A172 (cell line): ENCODE data around the gene PNO1. TPM values are rescaled to one million over a fixed set of nuclear protein-coding genes. Genes with fewer than 3 reads are reported as not detected.
"Not testable (repeated sequence)": the region's sequence is repeated elsewhere in the genome, so short reads cannot be mapped to it uniquely, and the experiment has no call there.

ENCODE experiments used
- DNase-seq: peaks from one replicate; pipeline ENCODE4 v3.0.0-alpha.2; 2015; ENCODE audit warnings: low spot score
- total RNA-seq: library from RNA; depleted of rRNA; stranded (reverse); fragments of >200 nt; shearing (Covaris generic); gene quantifications from 2 replicates; pipeline ENCODE4 v1.2.3, GENCODE V29; 2014; rRNA removed

Gene PNO1
- total RNA-seq = 63.1 and 64.0 TPM in 2 replicates

DNA sequence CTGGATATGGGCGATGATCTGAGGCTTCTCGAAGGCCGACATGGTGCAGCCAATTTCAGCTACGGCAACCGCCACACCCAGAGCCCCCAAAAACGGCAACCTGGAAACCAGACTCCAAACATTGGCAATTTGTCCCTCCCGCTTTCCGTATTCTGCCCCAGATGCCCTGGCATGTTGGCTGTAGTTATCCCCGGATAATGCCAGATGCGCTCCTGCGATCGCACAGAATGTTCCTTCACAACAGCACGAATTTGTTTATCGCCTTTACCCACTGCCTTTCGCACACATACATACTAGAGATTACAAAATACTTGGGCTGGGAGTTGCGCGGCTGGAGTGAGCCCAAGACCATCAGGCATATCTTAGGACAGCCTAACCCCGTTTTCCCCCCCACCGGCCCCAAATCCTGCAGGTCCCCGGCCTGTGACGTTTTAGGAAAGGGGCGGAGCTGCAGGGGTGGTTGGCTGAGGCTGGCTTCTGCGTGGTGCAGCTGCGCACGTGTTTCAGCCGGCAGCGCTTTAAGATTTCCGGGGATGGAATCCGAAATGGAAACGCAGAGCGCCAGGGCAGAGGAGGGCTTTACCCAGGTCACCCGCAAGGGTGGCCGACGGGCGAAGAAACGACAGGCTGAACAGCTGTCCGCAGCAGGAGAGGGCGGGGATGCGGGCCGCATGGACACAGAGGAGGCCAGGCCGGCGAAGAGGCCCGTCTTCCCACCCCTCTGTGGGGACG, at the start of gene PNO1:
Gene PNO1 (plus strand): TSS at position 487 of the 732 bp plus-strand sequence. CDS start 47 bp downstream, at position 534.
- DNase-seq = peak; percentile 87

DNA sequence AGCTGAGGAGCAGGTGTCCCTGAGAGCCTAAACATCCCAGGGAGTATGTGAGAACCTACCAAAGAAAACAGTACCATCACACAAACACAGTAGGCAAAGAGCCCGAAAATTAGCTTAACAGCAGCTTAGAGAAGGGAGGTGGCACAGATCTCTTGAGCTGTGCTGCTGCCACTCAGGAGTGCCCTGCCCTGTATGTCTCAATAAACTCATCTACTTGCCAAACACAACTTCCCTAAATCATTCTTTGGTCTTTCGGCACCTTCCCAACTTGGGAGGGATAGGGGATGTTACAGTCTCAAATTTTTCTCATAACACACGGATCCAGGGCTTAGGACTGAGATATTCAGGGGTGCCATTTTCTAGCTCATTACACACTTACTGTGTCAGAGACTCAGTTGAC, 49.6 kb upstream of the PNO1 start:
- no peak for DNase-seq

DNA sequence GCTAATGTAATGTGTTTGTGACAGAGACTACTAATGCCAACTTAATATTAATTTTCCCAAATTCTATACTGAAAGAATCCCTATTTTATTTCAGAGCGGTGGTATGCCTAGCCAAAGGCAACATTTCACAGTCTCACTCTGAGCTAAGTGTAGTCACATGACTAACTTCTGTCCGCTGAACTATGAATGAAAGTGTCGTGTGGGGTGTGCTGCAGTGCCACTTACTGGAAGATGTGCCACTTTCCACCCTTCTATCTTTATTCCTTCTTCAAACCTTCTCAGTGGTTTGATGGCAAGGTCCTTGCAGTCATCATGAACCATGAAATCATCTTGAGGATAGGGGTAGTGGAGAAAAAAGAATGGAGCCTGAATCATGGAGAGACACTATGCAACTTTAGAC, 47.6 kb upstream of the PNO1 start:
- DNase-seq = peak; percentile 5

DNA sequence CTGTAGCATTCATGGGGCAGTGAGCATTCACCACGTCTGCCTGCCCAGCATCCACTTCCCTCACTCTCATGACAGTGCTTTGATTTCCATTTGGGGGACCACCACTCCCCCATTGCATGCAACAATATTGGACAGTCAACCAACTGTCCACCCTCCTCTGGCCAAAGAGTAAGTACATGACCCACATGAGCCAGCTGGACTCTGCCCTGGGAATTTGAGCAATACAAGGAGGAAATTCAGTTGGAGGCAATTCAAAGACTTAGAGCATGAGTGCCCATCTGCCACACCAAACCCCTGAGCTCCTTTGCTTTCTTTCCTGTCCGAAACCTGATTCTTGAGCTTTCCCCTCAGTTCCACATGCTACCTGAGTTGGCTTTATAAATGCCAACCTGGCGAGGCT, 41.7 kb upstream of the PNO1 start:
- DNase-seq = no peak

DNA sequence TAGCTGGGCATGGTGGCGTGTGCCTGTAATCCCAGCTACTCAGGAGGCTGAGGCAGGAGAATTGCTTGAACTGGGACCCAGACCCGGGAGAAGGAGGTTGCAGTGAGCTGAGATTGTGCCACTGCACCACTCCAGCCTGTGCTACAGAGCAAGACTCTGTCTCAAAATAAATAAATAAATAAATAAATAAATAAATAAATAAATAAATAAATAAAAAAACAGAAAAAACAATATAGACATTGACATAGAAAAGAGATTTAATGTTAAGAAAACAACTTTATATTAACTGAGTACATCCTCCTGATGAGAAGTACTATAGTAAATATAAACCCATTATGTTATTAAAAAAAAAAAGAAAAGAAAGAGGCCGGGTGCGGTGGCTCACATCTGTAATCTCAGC, 39.8 kb upstream of the PNO1 start:
- DNase-seq = not testable (repeated sequence)

DNA sequence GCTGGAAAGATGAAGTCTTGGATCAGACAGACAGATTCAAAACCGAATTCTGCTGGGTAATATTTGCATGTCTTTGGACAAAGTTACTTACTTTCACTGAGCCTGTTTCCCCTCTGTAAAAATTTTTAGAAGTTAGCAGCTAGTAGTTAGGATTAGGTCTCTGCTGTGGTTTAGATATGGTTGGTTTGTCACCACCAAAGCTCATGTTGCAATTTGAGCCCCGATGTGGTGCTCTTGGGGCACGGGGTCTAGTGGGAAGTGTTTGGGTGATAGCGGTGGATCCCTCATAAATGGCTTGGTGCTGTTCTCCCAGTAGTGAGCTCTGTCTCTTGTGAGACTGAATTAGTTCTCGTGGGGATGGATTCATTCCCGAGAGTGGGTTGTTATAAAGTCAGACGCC, 38.9 kb upstream of the PNO1 start:
- no peak for DNase-seq

DNA sequence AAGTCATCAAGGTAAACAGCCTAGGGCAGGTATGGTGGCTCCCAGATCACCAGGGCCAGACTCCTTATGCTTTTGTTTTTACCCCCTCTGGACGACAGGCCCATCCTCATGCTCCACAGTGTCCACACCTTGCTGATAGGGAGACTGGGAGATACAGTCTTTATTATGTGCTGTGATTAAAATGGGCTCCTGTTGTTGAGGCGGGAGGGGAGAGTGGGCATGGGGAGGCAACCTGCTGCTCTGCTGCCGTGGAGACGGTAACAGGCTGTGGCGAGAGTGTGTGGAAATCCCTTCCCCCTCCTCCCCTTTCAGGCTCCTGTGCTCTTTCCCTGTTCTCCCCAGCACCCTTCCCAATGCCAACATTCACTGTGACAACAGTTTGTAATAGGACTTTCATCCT, 38.2 kb upstream of the PNO1 start:
- DNase-seq = no peak

DNA sequence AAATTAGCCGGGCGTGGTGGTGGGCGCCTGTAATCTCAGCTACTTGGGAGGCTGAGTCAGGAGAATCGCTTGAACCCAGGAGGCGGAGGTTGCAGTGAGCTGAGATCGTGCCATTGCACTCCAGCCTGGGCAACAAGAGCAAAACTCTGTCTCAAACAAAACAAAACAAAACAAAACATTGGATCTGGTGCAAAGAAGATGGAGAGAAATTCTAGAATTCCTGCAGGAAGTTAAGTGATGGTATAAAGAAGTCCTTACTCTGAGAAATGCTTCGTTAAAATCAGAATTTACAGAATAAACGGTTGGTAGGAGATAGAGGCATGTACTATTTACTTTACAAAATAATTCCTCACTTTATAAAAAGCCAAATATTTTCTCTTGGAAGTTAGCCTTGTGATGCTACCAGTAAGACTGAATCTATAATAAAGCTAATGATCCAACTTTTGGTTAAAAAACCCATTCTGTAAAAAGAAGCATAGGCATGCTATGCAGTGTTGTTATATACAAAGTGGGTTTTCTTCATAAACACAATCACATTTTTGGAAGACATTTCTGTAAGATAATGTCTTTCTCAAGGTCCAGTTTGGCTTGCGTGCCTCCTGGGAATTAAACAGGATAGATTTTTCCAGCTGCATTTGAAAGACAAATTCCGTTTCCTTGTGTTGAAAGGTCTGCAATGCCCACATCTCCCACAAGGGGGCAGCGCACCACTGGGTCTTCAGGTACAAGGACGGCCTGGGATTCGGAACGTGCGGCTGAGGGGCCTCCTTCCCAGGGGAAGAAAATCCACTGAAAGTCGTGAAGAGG, 35.6 kb upstream of the PNO1 start:
- peak; percentile 70 for DNase-seq

DNA sequence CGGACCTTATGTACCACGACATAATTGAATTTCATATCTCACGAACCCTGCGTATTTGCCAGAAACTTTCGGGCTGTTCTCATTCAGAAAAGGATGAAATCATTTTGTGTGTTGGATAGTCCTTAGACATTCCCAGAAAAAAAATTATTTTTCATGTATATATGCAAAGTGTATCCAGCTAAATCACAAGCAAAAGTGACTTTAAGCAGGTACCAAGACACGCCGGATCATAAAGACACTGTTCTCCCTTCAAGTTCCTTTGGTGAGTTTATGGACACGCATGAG, 35.1 kb upstream of the PNO1 start:
- no peak for DNase-seq

DNA sequence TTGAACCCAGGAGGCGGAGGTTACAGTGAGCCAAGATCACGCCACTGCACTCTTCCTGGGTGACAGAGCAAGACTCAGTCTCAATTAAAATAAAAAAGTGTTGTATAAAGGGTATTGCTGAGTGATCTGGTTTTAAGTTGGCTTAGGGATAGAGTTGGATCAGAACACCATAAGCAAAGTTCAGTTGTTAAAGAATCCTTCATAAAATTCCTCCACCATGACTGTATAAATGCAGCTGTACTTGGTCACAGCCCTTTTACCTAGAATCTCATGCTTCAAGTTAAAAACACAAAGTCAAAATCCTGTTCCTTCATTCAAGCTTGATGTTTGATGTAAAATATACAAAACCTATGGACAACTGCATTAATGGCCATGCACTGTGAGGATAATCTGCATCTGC, 33.4 kb upstream of the PNO1 start:
- DNase-seq = no peak

DNA sequence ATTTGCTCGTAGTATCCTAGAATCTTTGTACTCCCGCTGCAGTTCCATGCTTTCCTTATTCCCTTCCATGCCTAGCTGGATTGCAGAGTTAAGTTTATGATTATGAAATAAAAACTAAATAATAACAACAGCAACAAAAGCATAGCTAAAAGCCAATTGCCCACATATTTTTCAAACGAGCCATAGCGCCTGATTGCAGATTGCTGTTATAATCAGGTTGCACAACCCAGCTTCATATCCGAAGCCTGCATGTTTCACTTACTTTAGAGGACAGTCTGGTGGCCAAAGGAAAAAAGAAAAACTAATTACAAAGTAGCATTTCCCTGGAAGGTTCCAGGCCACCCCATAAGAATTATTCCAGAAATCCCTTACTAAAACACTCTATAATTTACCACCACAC, 31.9 kb upstream of the PNO1 start:
- DNase-seq = no peak

DNA sequence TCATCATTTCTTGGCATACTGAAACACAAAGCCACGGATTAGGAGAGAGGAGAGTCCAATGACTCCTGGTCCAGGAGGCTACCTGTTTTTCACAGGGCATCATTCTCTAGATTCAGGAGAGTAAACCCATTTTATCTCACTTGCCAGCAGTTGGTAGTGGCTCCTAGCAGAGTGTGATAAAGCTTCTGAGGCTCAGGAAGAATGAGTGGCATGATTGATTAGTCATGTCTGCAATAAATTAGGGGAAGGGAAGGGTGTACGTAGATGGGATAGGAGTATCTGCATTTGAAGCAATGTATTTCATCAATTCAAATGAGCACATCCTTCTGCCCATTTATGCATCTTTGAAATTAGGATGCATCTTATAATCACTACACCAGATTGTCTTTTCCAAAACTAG, 31.1 kb upstream of the PNO1 start:
- no peak for DNase-seq

DNA sequence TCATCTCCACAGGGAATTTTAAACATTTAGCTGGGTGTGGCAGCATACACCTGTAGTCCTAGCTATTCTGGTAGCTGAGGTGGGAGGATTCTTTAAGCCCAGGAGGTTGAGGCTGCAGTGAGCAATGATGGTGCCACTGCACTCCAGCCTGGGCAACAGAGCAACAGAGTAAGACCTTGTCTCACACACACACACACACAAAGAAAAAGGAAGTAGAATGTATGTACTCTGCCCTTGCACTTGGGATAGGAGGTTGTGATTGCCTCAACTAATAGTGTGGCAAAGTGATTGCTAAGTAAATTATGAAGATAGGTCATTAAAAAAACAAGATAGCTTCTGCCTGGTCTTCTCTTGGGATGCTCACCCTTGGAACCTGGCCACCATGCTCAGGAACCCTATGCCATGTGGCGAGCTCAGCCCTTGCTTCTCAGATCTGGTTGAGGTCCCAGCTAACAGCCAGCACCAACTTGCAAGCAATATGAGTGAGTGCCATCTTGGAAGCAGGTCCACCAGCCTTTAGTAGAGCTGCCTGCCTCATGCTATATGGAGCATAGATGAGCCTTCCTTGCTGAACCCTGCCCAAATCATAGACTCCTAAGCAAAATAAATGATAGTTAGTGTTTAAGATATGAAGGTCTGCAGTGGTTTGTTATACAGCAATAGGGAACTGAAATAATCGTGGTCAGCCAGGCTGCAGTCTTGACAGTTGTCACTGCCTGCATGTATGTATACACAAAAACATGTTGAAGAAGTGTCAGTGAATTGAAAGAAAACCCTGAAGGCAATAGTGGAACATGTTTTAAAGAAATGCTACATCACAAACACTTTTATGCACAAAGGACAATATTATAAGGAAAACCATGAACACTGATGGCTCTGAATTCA, 30.1 kb upstream of the PNO1 start:
- DNase-seq = no peak

DNA sequence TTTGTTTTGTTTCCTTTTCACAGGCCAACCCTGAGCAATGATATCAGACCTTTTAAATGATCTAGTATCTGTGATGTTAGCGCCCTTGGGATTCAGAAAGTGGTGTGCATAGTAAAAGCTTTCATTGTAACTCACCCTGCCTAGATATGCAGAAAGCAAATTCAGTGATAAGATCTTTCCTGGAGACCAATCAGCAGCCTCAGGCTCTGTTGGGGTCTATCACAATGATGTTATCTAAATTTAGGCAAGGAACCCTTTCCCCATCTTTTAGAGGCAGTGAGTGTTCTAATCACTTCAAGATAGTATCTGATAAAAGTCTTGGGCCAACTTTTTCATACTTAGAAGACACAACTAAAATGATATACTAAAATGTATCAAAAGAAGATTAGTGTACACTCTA, 23.6 kb upstream of the PNO1 start:
- DNase-seq = no peak

DNA sequence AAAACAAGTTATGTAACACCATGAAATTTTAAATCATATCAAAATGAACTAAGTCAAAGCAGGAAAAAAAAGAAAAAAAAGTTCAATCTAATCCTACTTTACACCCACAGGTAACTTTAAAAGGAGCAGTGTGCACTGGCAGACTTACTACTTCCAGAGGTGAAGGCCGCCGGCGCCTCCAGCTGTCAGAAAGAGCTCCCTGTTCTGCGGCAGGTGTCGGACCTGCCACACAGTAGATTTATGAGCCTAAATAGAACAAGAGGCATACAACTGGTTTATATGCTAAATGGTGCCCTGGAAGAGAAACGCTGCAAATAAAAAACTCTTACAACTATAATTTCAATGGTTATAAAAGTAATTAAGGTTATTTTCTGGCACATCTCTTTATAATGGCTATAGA, 23.1 kb upstream of the PNO1 start:
- DNase-seq = no peak

DNA sequence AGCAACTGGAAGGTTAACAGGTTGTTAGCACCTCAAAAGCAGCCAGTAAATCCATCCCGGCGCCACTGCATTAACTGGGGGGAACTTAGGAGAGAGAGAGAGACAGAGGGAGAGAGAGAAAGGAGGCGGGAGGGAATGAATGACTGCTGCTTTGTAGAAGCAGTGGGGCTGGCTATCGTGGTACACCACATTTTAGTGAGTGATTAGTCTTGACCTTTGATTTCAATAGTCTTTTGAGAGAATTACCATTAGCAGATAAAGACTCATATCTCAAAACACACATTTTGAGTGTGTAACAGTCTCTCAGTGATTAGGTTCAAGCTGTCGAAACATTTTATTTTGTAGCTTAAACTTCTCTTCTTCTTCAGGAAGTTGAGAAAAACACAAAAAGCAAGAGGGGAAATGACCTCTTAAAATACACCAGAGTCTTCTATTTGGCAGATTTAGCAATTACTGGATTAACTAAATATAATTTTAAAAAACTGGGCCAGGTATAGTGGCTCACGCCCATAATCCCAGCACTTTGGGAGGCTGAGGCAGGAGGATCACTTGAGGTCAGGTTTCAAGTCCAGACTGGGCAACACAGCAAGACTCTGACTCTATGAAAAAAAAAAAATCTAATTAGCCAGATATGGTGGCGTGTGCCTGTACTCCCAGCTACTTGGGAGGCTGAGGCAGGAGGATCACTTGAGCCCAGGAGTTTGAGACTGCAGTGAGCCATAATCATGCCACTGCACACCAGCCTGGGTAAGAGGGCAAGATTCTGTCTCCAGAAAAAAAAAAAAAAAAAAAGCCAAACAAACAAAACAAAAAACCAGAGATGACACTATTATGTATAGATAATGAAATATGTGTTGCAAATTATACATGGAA, 22.0 kb upstream of the PNO1 start:
- DNase-seq = no peak

DNA sequence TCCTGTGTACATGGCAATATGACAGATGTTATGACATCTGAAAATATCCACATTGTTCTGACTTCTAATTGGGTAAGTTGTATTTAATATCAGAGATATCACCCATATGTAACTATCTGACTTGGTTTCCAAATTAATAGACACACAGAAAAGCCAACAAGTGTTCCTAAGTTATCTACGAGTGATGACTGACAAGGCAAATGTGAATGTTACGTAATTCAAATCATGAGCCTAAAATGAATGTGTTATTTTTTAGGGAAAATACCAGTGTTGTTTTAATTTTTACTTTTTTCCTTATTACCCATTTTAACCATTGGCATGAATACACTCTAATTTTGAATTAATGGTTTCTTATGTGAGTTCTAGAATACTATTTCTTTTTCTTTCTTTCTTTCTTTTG, 15.8 kb upstream of the PNO1 start:
- DNase-seq = no peak

DNA sequence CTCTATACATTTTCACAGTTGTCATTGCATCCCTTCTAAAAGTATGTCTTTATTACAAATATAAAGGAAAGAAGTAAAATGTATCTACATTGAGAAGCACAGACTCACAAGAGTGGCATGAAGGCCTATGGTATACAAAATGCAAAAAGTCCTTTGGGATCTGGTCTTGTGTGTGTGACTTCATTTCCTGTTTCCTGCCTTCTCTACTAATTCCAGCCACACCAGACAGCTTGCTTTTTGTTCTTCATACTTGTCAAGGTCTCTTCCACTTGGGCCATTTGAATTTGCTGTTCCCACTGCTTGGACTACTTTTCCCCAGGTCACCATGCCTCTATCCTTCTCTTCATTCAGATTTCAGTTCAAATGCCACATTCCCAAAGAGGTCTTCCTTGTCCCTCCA, 6.7 kb upstream of the PNO1 start:
- peak; percentile 18 for DNase-seq

DNA sequence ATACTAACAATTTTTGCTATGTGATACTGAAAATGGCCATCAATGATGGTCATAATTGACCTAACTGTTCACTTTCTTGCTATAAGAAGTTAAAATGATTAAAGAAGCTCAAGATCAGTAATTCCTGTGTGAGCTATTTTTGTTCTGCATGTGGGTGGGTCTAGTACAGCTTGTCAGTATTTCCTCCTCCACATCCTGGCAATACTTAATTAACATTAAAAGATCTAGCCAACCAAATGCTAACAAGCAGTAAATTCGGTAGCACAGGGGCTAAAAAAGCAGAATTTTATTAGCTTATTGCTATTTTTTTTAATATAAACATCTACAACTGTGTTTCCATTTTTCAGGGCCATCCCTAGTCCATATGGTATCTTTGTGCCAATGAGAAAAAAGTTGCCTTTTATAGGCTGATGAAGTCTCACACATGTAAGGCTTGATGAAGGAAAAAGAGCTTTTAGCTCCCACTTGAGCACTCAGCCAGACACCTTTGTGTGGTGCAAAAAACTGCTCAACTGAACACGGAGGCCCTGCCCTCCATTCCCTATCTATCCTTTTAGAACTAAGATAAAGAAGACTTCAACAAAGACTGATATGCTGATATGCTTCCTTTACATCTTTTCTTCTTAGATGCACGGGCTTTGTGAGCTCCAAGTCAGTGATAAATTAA, 4.9 kb upstream of the PNO1 start:
- DNase-seq = no peak

DNA sequence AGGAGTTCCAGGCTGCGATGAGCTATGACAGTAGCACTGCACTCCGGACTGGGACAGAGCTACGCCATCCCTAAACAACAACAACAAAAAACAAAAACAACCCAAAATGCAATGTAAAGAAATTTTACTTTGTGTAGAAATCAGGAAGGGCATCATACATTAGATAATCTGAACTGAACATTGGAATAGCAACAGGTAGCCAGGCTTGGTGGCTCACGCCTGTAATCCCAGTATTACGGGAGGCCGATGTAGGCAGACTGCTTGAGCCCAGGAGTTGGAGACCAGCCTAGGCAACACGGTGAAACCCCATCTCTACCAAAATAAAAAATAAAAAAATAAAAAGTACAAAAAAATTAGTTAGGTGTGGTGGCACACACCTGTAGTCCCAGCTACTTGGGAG, 2.1 kb upstream of the PNO1 start:
- DNase-seq = no peak

DNA sequence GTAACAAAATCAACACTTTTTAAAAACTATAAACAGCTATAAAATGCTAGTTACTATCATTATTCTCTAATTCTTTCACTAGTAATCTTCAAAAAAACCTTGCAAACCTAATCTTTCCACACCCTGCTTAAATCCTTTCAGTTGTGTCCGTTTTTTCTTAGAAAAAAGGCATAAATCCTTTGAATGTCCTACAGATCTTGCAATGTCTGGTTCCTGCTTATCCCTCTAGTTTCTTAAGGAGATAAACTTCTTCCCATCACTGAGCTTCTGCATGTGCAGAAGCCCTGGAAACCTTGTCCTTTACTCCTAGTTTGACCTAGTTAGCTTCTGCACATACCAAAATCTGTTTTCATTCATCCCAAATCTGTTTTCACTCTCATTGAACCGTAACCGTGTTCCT, 1.3 kb upstream of the PNO1 start:
- DNase-seq = peak; percentile 4
